Measurements from ENCODE around the gene SMIM36. TPM values are rescaled to one million over a fixed set of nuclear protein-coding genes. Genes with fewer than 3 reads are reported as not detected.
"Not testable (repeated sequence)": the region's sequence is repeated elsewhere in the genome, so short reads cannot be mapped to it uniquely, and the experiment has no call there.

SMIM36 gene
- total RNA-seq, 2 experiments from 2014 or later, result not detected

- H3K9me3 Mint-ChIP-seq; H3K27me3 Mint-ChIP-seq; POLR2A ChIA-PET; H3K36me3 Mint-ChIP-seq (ENCODE audit: low read depth); H3K4me1 Mint-ChIP-seq; H3K4me3 Mint-ChIP-seq; H3K27ac Mint-ChIP-seq; DNase-seq: not testable (repeated sequence)
- CTCF ChIA-PET, result interaction anchor here (0.7 to 1.7 kb wide), 3 partner anchors 9 to 57 kb away, joined by 3 to 5 read pairs (median 3); no protein-coding TSS in a partner anchor
Measured at GRCh38 chr17:55446004-55446403, 65.2 kb downstream of the SMIM36 start.

- ChIA-PET CTCF (no interaction called here), POLR2A (no interaction called here)
- H3K9me3 Mint-ChIP-seq, result no peaks in the 10 kb centered on the region
- no peak for DNase-seq
- no peak overlapping the region for H3K4me3 Mint-ChIP-seq
- H3K4me1 Mint-ChIP-seq, result no peaks in the 10 kb centered on the region
- peaks cover 11% of the 10 kb centered on the region for H3K27me3 Mint-ChIP-seq
- no peak overlapping the region for H3K27ac Mint-ChIP-seq
- no peaks in the 10 kb centered on the region for H3K36me3 Mint-ChIP-seq (ENCODE audit: low read depth)
Measured at GRCh38 chr17:55444471-55445441, 66.5 kb downstream of the SMIM36 start.

GRCh38 chr17:55443904-55444303, 67.3 kb downstream of the SMIM36 start:
- Mint-ChIP-seq H3K4me3 (no peak overlapping the region), H3K9me3 (no peaks in the 10 kb centered on the region), H3K27ac (no peak overlapping the region), H3K4me1 (no peaks in the 10 kb centered on the region), H3K36me3 (ENCODE audit: low read depth) (no peaks in the 10 kb centered on the region), H3K27me3 (peaks cover 9% of the 10 kb centered on the region)
- ChIA-PET POLR2A (no interaction called here), CTCF (no interaction called here)
- no peak for DNase-seq

- POLR2A ChIA-PET, result no interaction called here
- no peaks in the 10 kb centered on the region for H3K36me3 Mint-ChIP-seq (ENCODE audit: low read depth)
- no peak overlapping the region for H3K4me3 Mint-ChIP-seq
- CTCF ChIA-PET, result no interaction called here
- H3K4me1 Mint-ChIP-seq, result no peaks in the 10 kb centered on the region
- H3K27ac Mint-ChIP-seq, result no peak overlapping the region
- no peak for DNase-seq
- H3K9me3 Mint-ChIP-seq, result no peaks in the 10 kb centered on the region
- H3K27me3 Mint-ChIP-seq, result peaks cover 9% of the 10 kb centered on the region
Measured at GRCh38 chr17:55442953-55443683, 68.1 kb downstream of the SMIM36 start.

- H3K27ac Mint-ChIP-seq, result no peak overlapping the region
- no peak overlapping the region for H3K4me3 Mint-ChIP-seq
- POLR2A ChIA-PET, result no interaction called here
- H3K36me3 Mint-ChIP-seq (ENCODE audit: low read depth), result no peaks in the 10 kb centered on the region
- peaks cover 4% of the 10 kb centered on the region for H3K27me3 Mint-ChIP-seq
- H3K4me1 Mint-ChIP-seq, result peaks cover 2% of the 10 kb centered on the region
- DNase-seq, result no peak
- H3K9me3 Mint-ChIP-seq, result no peaks in the 10 kb centered on the region
- CTCF ChIA-PET, result interaction anchor here (1.9 kb wide), 1 partner anchor 9 kb away, joined by 6 read pairs; no protein-coding TSS in a partner anchor
Measured at GRCh38 chr17:55442462-55442861, 68.8 kb downstream of the SMIM36 start.

- CTCF ChIA-PET, result interaction anchor here (1.9 kb wide), 1 partner anchor 10 kb away, joined by 6 read pairs; no protein-coding TSS in a partner anchor
- no peaks in the 10 kb centered on the region for H3K36me3 Mint-ChIP-seq (ENCODE audit: low read depth)
Measured at GRCh38 chr17:55441544-55441943, 69.7 kb downstream of the SMIM36 start.

GRCh38 chr17:55440391-55440790, 70.9 kb downstream of the SMIM36 start:
- no peaks in the 10 kb centered on the region for H3K36me3 Mint-ChIP-seq (ENCODE audit: low read depth)
- H3K27ac Mint-ChIP-seq, result no peak overlapping the region
- H3K4me1 Mint-ChIP-seq, result peaks cover 8% of the 10 kb centered on the region
- H3K4me3 Mint-ChIP-seq, result no peak overlapping the region
- CTCF ChIA-PET, result interaction anchor here (1.9 kb wide), 1 partner anchor 11 kb away, joined by 6 read pairs; no protein-coding TSS in a partner anchor
- H3K9me3 Mint-ChIP-seq, result no peaks in the 10 kb centered on the region
- H3K27me3 Mint-ChIP-seq, result peaks cover 4% of the 10 kb centered on the region
- POLR2A ChIA-PET, result no interaction called here
- no peak for DNase-seq

More at GRCh38 chr17:55441544-55441943, 69.7 kb downstream of the SMIM36 start:
- H3K27me3 Mint-ChIP-seq, result peaks cover 4% of the 10 kb centered on the region
- POLR2A ChIA-PET, result no interaction called here
- no peaks in the 10 kb centered on the region for H3K9me3 Mint-ChIP-seq
- no peak overlapping the region for H3K4me3 Mint-ChIP-seq
- peaks cover 8% of the 10 kb centered on the region for H3K4me1 Mint-ChIP-seq
- no peak for DNase-seq
- no peak overlapping the region for H3K27ac Mint-ChIP-seq

- ChIA-PET POLR2A (no interaction called here), CTCF (interaction anchor here (0.6 to 1.1 kb wide), 2 partner anchors 9 to 443 kb away, joined by 3 read pairs; no protein-coding TSS in a partner anchor)
- DNase-seq, result no peak
- Mint-ChIP-seq H3K4me1 (peaks cover 25% of the 10 kb centered on the region), H3K36me3 (ENCODE audit: low read depth) (no peaks in the 10 kb centered on the region), H3K27me3 (peaks cover 4% of the 10 kb centered on the region), H3K27ac (no peak overlapping the region), H3K4me3 (no peak overlapping the region), H3K9me3 (no peaks in the 10 kb centered on the region)
Measured at GRCh38 chr17:55437159-55437605, 74.1 kb downstream of the SMIM36 start.

- H3K9me3 Mint-ChIP-seq, result no peaks in the 10 kb centered on the region
- H3K4me1 Mint-ChIP-seq, result peaks cover 27% of the 10 kb centered on the region
- CTCF ChIA-PET, result interaction anchor here (0.6 to 1.1 kb wide), 2 partner anchors 10 to 442 kb away, joined by 3 read pairs; no protein-coding TSS in a partner anchor
Measured at GRCh38 chr17:55436224-55437158, 74.8 kb downstream of the SMIM36 start.

GRCh38 chr17:55435408-55435807, 75.8 kb downstream of the SMIM36 start:
- POLR2A ChIA-PET, result no interaction called here
- peaks cover 4% of the 10 kb centered on the region for H3K27me3 Mint-ChIP-seq

More at GRCh38 chr17:55436224-55437158, 74.8 kb downstream of the SMIM36 start:
- Mint-ChIP-seq H3K4me3 (no peak overlapping the region), H3K27me3 (peaks cover 4% of the 10 kb centered on the region), H3K36me3 (ENCODE audit: low read depth) (no peaks in the 10 kb centered on the region), H3K27ac (no peak overlapping the region)
- POLR2A ChIA-PET, result no interaction called here
- DNase-seq, result no peak

GRCh38 chr17:55434721-55435120, 76.5 kb downstream of the SMIM36 start:
- DNase-seq, result no peak
- H3K4me1 Mint-ChIP-seq, result peaks cover 27% of the 10 kb centered on the region

More at GRCh38 chr17:55435408-55435807, 75.8 kb downstream of the SMIM36 start:
- H3K4me1 Mint-ChIP-seq, result peaks cover 27% of the 10 kb centered on the region
- H3K27ac Mint-ChIP-seq, result no peak overlapping the region
- CTCF ChIA-PET, result no interaction called here
- no peak for DNase-seq
- H3K9me3 Mint-ChIP-seq, result no peaks in the 10 kb centered on the region
- H3K4me3 Mint-ChIP-seq, result no peak overlapping the region
- H3K36me3 Mint-ChIP-seq (ENCODE audit: low read depth), result no peaks in the 10 kb centered on the region

More at GRCh38 chr17:55434721-55435120, 76.5 kb downstream of the SMIM36 start:
- Mint-ChIP-seq H3K36me3 (ENCODE audit: low read depth) (no peaks in the 10 kb centered on the region), H3K27me3 (no peaks in the 10 kb centered on the region), H3K27ac (no peak overlapping the region), H3K4me3 (no peak overlapping the region), H3K9me3 (no peaks in the 10 kb centered on the region)
- ChIA-PET CTCF (interaction anchor here (2.9 kb wide), 1 partner anchor 23 kb away, joined by 9 read pairs; no protein-coding TSS in a partner anchor), POLR2A (no interaction called here)

Data from activated CD4-positive, alpha-beta T cell treated with anti-CD3 and anti-CD28 coated beads, Interleukin-2, amount 10 ng/mL, durations not matched to agents 7 days and 5 days (primary cell).